GM12801 (cell line): ENCODE measurements around the gene HSD17B8.

Experiments used
- TF ChIP-seq, protein P1 (sequence below): IDR thresholded peaks from one replicate; pipeline ENCODE4 v1.5.1; 2011; ENCODE audit warnings: control low read depth; ENCODE audit not compliant: insufficient read length; ENCODE audit errors: extremely low read depth

HSD17B8 gene

DNA sequence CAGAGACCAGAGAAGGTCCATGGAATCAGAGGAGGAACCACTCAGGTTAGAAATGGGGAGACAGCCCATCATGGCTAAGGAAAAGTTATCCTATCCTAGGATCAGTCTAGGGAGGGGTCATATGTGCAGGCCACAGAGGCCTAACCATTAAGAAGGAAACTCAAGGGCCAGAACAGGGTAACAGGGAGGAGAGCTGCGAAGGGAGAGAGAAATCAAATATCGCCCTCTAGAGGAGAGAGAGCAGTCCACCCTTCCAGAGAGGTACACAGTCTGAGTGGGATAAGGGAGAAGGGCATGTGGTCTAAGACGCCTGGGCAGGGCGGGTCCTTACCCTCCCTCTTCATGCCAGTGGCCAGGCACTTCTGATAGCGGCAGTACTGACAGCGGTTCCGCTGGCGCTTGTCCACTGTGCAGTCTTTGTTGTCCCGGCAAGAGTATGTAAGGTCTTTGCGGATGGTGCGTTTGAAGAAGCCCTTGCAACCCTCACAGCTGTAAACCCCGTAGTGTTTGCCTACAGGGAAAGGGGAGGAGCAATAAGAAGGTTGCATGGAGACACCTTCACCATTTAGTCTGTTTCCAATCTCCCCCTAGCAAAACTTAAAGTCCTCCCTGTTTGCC lies 6.9 kb upstream of the HSD17B8 start:
- TF ChIP-seq, protein P1, sequence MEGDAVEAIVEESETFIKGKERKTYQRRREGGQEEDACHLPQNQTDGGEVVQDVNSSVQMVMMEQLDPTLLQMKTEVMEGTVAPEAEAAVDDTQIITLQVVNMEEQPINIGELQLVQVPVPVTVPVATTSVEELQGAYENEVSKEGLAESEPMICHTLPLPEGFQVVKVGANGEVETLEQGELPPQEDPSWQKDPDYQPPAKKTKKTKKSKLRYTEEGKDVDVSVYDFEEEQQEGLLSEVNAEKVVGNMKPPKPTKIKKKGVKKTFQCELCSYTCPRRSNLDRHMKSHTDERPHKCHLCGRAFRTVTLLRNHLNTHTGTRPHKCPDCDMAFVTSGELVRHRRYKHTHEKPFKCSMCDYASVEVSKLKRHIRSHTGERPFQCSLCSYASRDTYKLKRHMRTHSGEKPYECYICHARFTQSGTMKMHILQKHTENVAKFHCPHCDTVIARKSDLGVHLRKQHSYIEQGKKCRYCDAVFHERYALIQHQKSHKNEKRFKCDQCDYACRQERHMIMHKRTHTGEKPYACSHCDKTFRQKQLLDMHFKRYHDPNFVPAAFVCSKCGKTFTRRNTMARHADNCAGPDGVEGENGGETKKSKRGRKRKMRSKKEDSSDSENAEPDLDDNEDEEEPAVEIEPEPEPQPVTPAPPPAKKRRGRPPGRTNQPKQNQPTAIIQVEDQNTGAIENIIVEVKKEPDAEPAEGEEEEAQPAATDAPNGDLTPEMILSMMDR: no peak

DNA sequence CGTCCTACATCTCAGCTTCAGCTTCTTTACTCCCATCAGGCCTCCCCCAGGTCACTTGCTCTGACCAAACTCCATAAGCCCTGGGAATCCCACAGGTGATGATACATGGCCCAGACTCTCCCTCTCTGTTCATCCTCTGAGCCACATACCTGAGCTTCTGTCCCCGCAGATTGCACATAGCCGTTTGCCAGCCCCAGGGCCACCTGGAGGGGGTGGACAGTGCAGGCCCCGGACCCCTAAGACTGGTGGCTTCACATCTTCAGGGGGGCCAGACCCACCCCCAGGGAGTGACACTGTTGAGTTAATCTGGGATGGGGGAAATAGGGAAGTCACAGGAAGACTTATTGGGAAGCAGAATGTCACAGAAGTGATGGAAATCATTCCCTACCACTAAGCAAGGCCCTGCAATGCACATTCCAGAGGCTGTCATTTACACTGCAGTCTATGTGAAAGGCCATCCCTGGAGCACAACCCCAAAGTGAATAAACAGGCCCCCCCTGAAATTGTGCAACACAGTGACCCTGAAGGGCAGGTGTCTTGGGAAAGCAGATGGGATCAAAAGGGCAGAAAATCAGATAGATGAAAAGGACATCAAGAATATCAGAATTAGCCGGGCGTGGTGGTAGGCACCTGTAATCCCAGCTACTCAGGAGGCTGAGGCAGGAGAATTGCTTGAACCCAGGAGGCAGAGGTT lies 6.1 kb upstream of the HSD17B8 start:
- TF ChIP-seq, protein P1: no peak

DNA sequence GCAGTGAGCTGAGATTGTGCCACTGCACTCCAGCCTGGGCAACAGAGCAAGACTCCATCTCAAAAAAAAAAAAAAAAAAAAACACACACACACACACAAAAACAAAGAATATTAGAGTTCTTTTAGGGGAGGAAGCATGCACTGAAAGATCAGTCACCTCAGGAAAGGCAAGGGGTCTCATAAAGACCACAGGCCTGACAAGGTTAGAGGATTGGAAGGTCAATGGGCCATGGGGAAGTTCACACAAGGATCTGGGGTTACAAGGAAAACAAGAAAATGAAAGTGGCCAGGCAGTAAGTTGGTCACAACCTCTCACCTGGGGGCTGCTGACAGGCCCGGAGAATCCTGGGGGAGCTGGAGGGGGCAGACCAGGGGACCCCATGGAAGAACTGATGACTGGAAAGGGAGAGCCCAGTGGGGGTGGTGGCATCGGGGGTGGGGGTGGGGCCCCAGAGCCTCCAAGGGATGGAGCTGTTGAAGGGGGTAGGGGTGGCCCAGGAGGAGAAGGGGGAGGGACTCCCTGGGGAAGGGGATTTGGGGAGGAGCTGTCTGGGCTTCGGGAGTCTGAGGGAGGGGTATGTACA lies 5.5 kb upstream of the HSD17B8 start:
- TF ChIP-seq, protein P1: no peak

DNA sequence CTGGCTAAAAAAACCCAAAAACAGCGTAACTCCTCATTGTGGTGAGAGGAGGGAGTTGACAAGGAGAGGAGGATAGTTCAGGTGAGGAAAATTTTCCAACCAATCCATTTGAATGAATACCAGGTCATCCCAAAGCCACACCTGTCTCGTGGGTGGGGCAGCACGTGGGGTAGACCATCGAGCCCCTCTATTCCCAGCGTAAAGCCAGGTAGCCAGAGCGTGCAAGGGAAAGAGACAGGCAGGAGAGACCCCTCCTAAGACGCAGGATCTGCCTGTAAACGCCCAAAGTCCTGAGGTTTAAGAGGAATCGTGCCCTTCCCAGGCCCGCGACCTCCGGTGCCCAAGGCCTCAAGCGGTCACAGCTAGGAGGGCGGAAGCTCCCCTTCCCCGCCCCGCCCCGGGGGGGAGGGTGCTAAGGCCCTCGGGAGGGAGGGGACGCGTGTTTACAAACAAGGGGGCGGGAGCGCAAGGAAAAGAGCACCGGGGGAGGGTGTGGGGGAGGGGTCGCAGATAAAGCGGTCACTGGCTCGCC lies 4.7 kb upstream of the HSD17B8 start:
- TF ChIP-seq, protein P1: no peak

DNA sequence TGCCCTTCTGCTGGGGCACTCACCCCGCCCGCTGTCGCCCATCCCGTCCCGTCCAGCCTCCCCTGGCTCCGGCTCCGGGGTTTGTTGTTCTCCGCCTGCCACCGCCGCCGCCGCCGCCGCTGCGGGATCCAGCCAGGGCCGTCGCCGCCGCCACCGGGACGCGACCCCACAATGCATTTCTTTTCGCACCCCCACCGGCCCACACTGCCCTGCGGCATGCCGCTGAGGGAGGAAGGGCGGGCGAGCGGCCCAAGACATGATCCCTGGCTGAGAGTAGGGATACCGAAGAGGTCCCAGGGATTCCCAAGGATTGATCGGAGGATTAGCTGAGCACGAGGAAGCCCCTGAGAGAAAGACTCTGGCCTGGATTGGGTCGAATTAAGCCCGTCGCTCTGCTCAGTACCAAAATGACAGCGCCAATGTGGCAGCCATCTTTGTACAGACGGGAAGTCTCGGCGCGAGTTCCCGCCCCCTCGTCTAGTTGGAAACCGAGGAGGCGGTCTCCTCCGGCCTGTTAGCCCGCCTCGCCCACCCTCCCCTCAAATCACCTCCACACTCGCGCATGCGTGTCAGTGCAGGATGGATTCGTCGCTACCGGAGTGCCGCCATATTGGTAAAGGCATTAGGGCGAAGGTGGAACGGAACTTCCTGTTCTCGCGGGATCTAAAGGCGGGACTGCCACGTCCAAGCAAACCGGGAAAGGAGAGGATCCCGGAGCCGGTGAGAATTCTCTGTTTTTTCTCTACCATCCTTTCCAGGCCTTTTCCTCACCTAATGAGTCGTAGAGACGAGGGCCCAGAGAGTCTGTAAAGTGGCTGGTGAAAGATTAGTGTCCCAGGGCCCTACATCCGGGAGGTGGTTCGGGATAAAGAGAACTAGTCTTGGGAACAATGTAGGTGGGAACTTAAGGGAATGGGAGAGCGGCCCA lies 4.0 kb upstream of the HSD17B8 start, which contains the start of the genes RXRB and SLC39A7:
Gene RXRB, minus strand, starts transcription at position 447 of the 928 bp plus-strand sequence. Its CDS starts 189 bp downstream, at position 258.
Gene SLC39A7, plus strand, starts transcription at position 649 of the 928 bp plus-strand sequence. CDS start 379 bp downstream, outside the sequence.
- TF ChIP-seq, protein P1: no peak

DNA sequence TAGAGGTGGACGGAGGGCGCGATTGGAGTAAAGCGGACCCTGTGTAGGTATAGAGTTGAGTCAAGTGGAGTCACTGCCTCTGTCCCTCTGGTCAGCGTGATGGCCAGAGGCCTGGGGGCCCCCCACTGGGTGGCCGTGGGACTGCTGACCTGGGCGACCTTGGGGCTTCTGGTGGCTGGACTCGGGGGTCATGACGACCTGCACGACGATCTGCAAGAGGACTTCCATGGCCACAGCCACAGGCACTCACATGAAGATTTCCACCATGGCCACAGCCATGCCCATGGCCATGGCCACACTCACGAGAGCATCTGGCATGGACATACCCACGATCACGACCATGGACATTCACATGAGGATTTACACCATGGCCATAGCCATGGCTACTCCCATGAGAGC lies 3.3 kb upstream of the HSD17B8 start:
- TF ChIP-seq, protein P1: no peak
